ENCODE results near the gene SDHB.
"Not testable (repeated sequence)": the region's sequence is repeated elsewhere in the genome, so short reads cannot be mapped to it uniquely, and the experiment has no call there.

The SDHB gene

DNA sequence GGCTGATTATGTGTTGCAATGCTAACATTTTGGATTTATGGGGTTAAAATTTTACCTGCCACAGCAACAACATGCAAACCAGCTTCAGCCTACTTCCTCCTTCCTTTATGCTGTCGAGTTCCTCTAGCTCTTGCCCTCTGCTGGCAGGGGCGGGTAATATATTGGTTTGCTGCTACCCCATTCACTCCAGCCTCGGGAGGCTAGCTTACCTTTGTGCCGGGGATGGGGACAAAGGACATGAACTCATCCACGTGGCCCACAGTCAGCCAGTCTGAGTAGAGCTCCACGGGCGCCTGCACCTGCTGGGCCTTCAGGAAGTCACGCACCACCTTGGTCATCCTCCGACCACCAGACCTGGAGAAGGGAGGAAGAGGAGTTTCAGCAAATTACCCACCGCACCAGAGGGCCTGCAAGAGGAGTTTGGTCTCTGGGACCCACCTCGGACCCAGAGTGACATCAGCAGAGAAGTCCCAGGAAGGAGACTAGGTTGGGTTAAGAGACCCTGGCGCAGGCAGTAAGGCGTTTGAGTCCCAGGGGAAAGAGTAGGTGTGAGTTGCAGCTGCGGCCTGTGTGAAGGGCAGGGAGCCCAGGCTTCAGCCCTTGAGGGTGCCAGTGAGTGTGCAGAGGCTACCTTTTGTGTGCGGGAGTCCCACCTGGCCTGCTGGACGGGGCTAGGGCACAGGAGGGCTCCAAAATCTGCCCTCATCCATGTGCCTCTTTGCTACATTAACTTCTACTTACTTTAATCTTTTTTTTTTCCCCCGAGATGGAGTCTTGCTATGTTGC lies 21.8 kb upstream of the SDHB start:
- DNase-seq (ENCODE audit: low spot score) = peak; percentile 34

- no peak for DNase-seq (ENCODE audit: low spot score)
Measured at GRCh38 chr1:17071794-17072193, 18.0 kb upstream of the SDHB start.

GRCh38 chr1:17070163-17070525 lies 16.3 kb upstream of the SDHB start:
- DNase-seq (ENCODE audit: low spot score) = no peak

DNA sequence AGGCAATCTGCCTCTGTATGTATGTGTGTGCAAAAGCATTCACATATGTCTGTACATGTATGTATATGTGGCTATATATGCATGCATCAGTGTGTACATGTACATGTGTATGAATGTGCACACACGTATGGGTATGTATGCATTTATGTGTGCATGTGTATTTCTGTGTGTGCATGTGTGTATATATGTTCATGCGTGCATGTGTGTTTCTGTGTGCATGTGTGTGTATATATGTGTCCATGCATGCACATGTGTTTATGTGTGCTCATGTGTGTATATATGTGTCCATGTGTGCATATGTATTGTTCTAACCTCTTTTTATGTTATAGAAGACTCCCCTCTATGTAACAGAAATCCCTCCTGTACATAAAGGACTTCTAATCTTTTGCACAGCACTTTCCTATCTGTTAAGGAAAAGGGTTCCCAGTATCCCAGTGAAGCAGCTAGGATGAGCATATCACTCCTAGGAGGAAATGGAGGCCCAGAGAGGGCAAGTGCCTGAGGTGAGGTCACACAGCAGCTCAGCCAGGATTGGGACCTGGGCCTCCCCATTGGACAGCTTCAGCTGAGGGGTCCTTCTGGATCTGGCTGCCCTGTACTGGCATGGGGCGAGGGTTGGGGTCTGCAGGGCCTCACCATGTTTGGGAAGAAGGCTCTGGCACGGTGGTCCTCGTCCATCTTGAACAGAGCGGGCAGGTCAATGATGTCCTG lies 15.8 kb upstream of the SDHB start:
- DNase-seq (ENCODE audit: low spot score) = no peak

DNA sequence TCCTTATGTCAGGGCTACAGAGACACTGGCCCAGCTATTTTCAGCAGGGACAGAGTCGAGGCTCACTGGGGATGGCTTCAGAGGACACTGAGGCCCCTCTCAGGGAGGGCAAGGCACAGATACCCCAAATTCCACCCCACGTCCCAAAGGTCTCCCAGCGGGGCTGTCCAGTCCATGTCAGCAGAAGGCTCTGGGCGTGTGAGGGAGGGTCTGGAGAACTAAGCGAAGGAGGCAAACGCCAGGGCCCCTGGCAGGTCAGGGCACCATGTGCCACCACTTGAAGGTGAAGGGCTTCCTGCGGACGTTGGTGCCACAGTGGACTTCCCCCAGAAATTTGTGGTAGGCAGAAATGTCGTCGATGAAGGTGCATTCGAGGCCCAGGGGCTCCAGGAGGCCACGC lies 15.0 kb upstream of the SDHB start:
- no peak for DNase-seq (ENCODE audit: low spot score)

DNA sequence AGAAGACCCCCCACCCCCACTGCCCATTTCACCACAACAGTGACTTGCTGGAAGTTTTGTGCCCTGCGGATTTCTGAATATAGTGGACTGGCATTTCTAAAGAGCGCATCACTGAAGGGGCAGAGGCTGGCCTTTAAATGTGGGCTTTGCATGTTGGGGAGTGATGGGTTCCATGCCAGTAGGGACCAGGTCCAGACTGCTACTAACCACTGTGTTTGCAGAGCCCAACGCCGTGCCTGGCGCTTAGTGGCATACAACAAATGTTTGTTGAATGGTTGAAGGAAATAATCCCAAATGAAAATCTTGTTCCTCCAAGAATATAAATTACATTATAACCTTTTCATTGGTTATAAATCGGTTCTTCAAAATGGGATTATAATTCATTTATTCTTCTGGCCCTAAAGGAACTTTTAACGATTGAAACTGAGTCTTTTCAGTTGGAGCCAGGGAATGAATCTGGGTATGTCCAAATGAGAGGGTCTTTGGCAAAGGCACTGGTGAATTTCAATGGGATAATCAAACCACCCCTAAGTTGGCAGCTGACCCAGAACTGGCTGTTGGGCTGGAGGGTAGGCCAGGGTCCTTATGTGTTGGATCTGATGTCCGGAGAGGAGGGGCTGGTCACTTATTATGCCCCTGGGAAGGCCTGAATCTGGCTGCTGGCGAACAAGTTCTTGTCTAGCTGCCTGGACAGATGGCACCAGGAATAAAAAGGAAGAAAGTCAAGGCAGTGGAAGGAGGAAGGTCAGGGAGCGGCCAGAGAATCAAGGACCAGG lies 13.8 kb upstream of the SDHB start:
- no peak for DNase-seq (ENCODE audit: low spot score)

DNA sequence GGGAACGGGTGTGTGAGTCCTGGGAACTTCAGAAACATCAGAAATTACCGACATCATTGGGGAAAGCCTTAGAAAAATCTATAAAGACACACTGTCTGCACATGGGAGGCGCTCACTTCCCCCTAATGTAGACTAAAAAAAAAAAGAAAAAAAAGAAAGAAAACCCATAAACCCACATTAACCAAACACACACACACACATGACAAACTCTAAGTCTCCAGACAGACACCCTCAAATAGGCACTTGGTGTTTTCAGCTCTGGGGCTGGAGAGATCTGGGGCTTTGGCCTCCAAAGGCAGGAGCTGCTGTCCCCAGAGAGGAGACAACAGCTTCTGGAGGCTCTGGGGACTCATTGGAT lies 13.2 kb upstream of the SDHB start:
- DNase-seq (ENCODE audit: low spot score) = no peak

- no peak for DNase-seq (ENCODE audit: low spot score)
Measured at GRCh38 chr1:17066361-17067068, 12.7 kb upstream of the SDHB start.

- no peak for DNase-seq (ENCODE audit: low spot score)
Measured at GRCh38 chr1:17065666-17066065, 11.8 kb upstream of the SDHB start.

GRCh38 chr1:17062751-17063150 lies 8.9 kb upstream of the SDHB start:
- not testable (repeated sequence) for DNase-seq (ENCODE audit: low spot score)

- no peak for DNase-seq (ENCODE audit: low spot score)
Measured at GRCh38 chr1:17061892-17062291, 8.1 kb upstream of the SDHB start.

DNA sequence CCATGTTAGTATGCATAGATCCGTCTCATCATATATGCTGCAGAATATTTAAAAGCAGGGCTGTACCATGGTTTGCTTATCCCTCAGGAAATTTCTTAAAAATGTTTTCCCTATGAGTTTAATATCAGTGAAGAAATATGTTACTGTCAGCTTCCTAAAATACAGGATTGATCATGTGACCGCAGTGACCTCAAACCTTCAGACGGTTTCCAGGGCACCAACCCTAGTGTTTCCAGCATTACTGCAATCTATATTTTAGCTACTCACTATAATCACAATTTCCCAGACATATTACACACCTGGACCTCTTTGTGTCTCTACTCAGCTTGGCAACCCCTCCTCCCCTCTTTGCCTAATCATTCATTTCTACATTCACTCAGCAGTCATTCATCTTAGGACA lies 7.7 kb upstream of the SDHB start:
- no peak for DNase-seq (ENCODE audit: low spot score)

DNA sequence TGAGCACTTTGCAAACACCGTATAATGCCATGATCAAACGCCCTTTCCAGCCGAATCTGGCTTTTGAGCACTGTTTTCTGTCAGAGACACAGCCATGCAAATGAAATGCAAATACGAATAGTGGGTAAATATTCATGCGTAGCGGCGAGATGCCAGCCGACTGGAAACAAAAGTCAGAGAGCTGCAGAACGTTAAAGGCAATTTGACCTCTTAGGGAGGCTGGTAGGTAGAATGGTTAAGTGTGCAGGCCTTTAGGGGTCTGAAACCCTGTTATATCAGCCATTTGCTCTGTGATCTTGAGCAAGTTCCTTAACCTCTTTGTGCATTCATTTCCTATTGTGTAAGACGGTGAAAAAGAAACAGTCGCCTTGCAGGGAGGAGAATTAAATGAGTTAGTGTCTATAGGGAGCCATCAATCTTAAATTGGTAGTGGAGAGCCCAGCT lies 6.5 kb upstream of the SDHB start:
- no peak for DNase-seq (ENCODE audit: low spot score)

GRCh38 chr1:17059391-17060305 lies 5.8 kb upstream of the SDHB start:
- DNase-seq (ENCODE audit: low spot score) = peak; percentile 85

DNA sequence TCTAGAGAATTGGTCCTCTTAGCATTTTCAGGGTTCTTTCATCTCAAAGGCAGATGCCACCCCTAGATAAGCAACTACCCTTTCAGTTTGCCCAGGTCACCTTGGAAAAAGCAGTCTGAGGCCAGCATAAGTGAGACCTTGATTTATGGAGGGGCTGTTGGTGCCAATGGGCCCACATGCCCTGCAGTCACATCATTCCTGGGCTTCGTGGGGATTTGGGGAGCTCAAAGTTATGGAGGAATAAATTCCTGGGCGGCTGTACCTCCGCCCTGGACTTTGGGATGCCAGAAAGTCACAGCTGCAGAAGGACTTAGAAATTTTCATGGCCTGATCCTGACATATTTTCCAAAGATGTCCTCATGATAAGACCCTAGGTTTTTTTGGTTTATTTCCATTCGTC lies 2.7 kb upstream of the SDHB start:
- DNase-seq (ENCODE audit: low spot score) = no peak

GRCh38 chr1:17055801-17056200 lies 2.0 kb upstream of the SDHB start:
- no peak for DNase-seq (ENCODE audit: low spot score)

DNA sequence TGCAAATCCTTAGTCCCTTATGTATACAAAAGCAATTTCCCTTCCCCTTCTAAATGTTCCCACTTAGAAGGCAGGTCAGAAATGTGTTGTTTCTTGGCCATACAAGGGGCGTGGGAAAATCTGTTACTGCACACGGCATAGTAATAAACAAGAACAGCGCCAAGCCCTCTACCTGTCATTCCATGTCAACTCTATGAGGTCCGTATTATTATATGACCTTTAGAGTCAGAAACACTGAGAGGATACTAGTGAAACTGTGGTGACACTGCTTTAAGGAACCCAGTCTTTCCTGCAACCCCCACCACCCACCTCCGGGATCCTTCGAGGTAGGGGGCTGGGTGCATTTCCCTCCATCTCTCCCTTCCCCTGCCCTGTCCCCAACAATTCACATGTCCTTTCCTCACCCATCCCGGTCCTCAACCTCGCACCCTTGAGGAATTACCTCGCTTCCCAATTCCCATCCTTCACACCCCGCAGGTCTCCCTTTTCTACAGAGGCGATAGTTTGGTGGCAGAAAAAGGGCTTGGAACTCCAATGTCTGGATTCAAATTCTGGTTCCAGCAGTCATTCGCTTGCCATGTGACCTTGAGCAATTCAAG lies 647 bp downstream of the SDHB start:
- no peak for DNase-seq (ENCODE audit: low spot score)

DNA sequence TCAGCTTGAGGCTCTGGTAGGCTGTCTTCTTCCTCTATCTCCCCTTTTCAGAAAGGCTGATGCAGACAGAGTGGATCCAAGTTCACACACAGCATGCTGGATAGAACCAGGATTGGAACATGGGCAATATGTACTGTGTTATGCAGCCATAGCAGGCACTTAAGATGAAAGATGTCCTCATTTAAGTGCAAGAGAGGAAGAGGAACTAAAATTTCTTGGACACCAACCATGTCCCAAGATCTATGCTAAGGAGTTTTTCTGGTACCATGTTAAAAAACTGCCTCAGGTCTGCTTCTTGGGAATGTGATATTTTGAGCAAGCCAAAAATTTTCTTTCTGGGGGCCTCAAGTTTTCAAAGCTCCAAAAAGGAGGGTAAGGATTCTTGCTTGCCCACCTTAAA lies 1.2 kb downstream of the SDHB start:
- DNase-seq (ENCODE audit: low spot score) = no peak

DNA sequence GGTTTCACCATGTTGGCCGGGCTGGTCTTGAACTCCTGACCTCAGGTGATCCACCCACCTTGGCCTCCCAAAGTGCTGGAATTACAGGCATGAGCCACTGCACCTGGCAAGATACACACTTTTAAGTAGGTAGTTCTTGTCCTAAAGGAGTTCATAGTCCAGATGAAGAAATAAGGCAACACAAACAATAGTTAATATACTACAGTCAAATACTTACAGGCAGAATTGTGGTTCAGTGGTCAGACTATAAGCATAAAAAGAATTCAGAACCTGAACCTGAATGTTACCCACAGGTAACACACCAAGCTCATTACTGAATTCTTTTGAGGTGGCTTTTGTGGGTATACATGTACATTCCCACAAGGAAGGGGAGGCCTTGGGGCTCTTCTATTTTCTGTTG lies 1.8 kb downstream of the SDHB start:
- no peak for DNase-seq (ENCODE audit: low spot score)

GRCh38 chr1:17047924-17048323 lies 5.9 kb downstream of the SDHB start:
- DNase-seq (ENCODE audit: low spot score) = no peak

GRCh38 chr1:17046334-17046657 lies 7.5 kb downstream of the SDHB start:
- no peak for DNase-seq (ENCODE audit: low spot score)

All from AG20443 (cell line).